Stimulated activated CD4-positive, alpha-beta T cell treated with anti-CD3 and anti-CD28 coated beads, Interleukin-4, amount 100 ng/mL, for 1 hour (primary cell): ENCODE results near the gene ZSCAN16.

Source experiments
- DNase-seq: peaks from one replicate; pipeline ENCODE4 v3.0.0-alpha.2; 2020

ZSCAN16 gene

GRCh38 chr6:28134716-28135115, 10.3 kb downstream of the ZSCAN16 start:
- DNase-seq = no peak

GRCh38 chr6:28135393-28135792, 11.0 kb downstream of the ZSCAN16 start:
- no peak for DNase-seq

GRCh38 chr6:28136585-28137504, 12.4 kb downstream of the ZSCAN16 start:
- DNase-seq = peak; percentile 74

GRCh38 chr6:28137505-28137981, 13.1 kb downstream of the ZSCAN16 start:
- DNase-seq = no peak

- DNase-seq = no peak
Measured at GRCh38 chr6:28139860-28140543, 15.6 kb downstream of the ZSCAN16 start.

GRCh38 chr6:28140616-28141015, 16.2 kb downstream of the ZSCAN16 start:
- DNase-seq = no peak

- peak; percentile 70 for DNase-seq
Measured at GRCh38 chr6:28141500-28142329, 17.3 kb downstream of the ZSCAN16 start, which contains the start of gene ZKSCAN8. TSS of gene ZKSCAN8 (plus strand) at chr6:28141883. CDS start at chr6:28148408, 6,525 bp downstream.

GRCh38 chr6:28142446-28142845, 18.0 kb downstream of the ZSCAN16 start:
- DNase-seq = no peak

GRCh38 chr6:28145231-28145630, 20.8 kb downstream of the ZSCAN16 start:
- no peak for DNase-seq

GRCh38 chr6:28152531-28152930, 28.1 kb downstream of the ZSCAN16 start:
- no peak for DNase-seq

- DNase-seq = no peak
Measured at GRCh38 chr6:28153546-28153945, 29.1 kb downstream of the ZSCAN16 start.

- no peak for DNase-seq
Measured at GRCh38 chr6:28154357-28154756, 29.9 kb downstream of the ZSCAN16 start.

GRCh38 chr6:28158318-28158717, 33.9 kb downstream of the ZSCAN16 start:
- no peak for DNase-seq

GRCh38 chr6:28159029-28159607, 34.7 kb downstream of the ZSCAN16 start:
- no peak for DNase-seq

- no peak for DNase-seq
Measured at GRCh38 chr6:28160233-28160632, 35.8 kb downstream of the ZSCAN16 start.

GRCh38 chr6:28161410-28162079, 37.1 kb downstream of the ZSCAN16 start:
- DNase-seq = peak; percentile 88

- DNase-seq = no peak
Measured at GRCh38 chr6:28165563-28165962, 41.2 kb downstream of the ZSCAN16 start.

- DNase-seq = no peak
Measured at GRCh38 chr6:28167068-28167467, 42.7 kb downstream of the ZSCAN16 start.

- no peak for DNase-seq
Measured at GRCh38 chr6:28167926-28168325, 43.5 kb downstream of the ZSCAN16 start.

GRCh38 chr6:28171271-28171670, 46.9 kb downstream of the ZSCAN16 start:
- DNase-seq = no peak

- no peak for DNase-seq
Measured at GRCh38 chr6:28172006-28172405, 47.6 kb downstream of the ZSCAN16 start.

GRCh38 chr6:28176373-28176772, 52.0 kb downstream of the ZSCAN16 start:
- no peak for DNase-seq
